Measurements from ENCODE around the gene TTC12.
"Not testable (repeated sequence)": the region's sequence is repeated elsewhere in the genome, so short reads cannot be mapped to it uniquely, and the experiment has no call there.

DNA sequence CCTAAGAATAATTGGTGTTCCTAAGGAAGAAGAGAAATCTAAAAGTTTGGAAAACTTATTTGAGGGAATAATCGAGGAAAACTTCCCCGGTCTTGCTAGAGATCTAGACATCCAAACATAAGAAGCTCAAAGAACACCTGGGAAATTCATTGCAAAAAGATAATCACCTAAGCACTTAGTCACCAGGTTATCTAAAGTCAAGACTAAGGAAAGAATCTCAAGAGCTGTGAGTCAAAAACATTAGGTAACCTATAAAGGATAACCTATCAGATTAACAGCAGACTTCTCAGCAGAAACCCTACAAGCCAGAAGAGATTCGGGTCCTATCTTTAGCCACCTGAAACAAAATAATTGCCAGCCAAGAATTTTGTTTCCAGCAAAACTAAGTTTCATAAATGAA lies 15.9 kb upstream of the TTC12 start:
- TF ChIP-seq, protein P1, sequence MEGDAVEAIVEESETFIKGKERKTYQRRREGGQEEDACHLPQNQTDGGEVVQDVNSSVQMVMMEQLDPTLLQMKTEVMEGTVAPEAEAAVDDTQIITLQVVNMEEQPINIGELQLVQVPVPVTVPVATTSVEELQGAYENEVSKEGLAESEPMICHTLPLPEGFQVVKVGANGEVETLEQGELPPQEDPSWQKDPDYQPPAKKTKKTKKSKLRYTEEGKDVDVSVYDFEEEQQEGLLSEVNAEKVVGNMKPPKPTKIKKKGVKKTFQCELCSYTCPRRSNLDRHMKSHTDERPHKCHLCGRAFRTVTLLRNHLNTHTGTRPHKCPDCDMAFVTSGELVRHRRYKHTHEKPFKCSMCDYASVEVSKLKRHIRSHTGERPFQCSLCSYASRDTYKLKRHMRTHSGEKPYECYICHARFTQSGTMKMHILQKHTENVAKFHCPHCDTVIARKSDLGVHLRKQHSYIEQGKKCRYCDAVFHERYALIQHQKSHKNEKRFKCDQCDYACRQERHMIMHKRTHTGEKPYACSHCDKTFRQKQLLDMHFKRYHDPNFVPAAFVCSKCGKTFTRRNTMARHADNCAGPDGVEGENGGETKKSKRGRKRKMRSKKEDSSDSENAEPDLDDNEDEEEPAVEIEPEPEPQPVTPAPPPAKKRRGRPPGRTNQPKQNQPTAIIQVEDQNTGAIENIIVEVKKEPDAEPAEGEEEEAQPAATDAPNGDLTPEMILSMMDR (IDR thresholded peaks at IDR 0.05; ENCODE audit: low read length), result not testable (repeated sequence)
- TF ChIP-seq EZH2 (optimal IDR thresholded peaks at IDR 0.05; ENCODE audit: low read depth, low read length); EZH2phosphoT487 (IDR thresholded peaks at IDR 0.05; ENCODE audit: low read length): not testable (repeated sequence)
